Fibroblast of skin of right quadriceps (primary cell): Measurements from ENCODE around the gene HID1.
"Not testable (repeated sequence)": the region's sequence is repeated elsewhere in the genome, so short reads cannot be mapped to it uniquely, and the experiment has no call there.

Source experiments
- DNase-seq: peaks from one replicate; pipeline ENCODE4 v3.0.0-alpha.2; 2013

HID1 gene

DNA sequence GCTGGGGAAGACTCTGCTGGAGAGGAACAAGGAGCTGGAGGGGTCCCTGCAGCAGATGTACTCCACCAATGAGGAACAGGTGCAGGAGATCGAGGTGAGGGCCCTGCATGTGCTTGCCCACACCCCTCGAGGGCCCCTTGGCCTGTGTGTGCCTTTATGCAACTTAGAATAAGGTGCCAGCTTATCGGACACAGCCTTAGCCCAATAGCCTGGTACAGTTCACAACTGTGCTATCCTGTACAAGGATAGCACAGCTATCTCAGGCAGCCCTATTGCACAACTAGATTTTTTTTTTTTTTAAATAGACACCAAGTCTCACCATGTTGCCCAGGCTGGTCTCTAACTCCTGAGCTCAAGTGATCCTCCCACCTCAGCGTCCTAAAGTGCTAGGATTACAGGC is 27.0 kb upstream of the HID1 start:
- DNase-seq, result no peak

DNA sequence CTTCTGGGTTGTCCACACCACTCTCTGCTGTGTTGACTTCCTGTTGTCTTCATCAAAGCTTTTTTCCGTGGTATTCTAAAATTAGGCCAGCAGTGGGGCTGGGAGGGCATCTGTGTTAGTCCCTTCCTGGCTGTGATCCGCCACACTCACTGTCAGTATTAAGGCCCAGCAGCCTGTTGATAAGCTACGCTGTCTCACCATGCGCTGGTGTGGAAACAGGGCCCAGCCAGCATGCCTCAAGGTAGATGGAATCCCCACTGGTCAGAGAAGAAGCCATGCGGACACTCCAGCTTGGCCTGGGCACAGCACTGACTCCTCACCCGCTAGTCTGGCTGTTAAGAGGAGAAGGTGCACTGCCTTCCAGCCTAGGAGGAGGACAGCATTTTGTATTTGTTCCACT is 26.2 kb upstream of the HID1 start:
- DNase-seq, result no peak

DNA sequence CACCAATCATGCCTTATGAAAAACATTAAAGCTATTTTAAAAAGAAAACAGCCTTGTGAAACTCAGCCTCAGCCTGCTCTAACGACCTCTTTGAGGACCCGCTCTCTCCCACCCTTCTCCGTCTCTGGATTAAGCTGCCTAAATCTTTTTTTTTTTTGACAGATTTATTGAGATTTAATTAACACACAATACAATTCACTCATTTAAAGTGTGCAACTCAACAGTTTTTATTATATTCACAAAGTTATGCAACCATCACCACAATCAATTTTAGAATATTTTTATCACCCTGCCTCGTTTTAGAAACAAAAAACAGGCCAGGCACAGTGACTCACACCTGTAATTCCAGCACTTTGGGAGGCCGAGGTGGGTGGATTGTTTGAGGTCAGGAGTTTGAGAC is 23.3 kb upstream of the HID1 start:
- no peak for DNase-seq

DNA sequence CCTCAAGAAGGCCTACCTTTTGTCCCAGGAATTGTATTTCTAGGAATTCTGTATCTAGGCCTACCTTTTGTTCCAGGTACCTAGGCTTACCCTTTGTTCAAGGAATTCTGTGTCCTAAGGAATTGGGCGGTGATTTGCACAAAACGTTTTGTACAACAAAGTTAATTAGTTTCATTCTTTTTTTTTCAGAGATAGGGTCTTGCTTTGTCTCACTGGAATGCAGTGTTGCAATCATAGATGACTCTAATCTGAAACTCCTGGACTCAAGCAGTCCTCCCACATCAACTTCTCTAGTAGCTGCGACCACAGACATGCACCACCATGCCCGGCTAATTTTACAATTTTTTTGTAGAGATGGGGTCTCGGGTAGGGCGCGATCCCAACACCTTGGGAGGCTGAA is 21.9 kb upstream of the HID1 start:
- DNase-seq, result peak; percentile 75

DNA sequence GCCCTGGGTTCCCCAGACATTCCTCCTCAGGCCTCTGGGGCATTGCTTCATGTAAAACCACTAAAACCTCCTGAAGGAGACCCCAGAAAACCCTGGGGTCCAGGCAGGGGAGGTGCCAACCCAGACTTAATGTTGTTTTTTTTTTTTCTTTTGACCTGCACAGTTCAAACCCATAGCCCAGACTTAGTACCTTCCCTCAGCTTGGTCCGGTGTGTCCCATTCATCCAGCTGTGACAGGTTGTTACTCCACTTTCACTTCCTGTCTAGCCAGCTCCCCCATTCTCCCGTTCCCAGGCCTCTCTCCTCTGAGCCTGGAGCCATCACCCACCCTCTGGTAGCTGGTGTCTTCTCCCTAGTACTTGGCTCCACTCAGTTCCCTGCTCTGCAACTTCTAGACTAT is 19.7 kb upstream of the HID1 start:
- no peak for DNase-seq

DNA sequence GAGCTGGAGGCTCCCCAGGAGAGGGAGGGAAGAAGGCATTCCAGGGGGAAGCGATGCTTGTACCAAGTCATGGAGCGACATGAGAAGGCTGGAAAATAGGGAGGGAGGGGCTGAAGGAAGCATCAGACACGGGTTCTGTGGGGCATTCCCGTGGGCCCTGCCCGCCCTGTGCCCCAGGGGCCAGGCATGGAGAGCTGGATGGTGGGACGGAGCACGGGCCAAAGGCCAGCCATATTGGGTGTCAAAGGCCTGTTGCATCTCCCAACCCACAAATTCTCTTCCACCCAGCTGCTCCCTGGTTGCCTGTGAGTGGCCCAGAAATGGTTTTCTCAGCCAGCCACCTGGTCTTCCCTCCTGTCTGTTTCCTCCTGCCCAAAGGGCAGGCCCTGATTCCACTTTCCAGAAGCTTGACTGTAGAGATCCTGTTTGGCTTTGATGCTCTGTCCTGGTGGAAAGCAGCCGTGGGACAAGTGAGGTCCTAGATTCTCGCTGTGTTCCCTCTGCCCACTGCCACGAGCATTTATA is 18.1 kb upstream of the HID1 start:
- DNase-seq, result no peak

DNA sequence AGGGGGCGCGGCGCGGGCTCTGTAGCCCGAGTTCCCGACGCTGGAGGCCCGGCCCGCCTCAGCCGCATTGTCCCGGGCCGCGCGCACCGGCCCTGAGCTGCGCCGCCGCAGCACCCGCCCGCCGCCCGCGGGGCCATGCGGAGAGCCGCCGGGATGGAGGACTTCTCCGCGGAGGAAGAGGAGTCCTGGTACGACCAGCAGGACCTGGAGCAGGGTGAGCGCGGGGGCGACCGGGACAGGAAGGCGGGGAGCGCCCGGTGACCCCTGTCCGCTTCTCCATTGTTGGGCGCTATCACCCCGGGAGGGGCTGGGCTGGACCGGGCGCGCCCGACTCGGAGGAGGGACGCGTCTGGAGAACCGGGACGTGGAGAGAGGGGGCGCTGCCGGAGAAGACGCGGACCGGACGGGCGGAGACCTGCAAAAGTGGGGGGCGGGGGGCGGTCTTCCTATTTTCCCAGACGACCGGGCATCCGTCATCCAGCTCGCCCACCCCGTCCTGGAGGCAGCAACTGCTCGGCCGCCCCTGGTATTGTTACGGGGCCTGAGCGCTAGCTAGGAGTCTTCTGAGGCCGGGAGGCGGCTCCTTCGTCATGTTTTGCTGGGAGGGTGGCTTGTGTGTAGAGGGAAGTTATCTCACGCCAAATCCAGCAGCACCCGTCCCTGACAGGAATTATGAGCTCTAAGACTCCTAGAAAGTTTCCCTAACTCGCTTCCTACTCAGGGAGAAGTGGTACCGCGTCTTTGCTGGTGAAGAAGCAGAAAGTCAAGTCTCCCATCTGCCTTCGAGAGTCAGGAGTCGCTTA is 15.6 kb upstream of the HID1 start:
- DNase-seq, result peak; percentile 86

DNA sequence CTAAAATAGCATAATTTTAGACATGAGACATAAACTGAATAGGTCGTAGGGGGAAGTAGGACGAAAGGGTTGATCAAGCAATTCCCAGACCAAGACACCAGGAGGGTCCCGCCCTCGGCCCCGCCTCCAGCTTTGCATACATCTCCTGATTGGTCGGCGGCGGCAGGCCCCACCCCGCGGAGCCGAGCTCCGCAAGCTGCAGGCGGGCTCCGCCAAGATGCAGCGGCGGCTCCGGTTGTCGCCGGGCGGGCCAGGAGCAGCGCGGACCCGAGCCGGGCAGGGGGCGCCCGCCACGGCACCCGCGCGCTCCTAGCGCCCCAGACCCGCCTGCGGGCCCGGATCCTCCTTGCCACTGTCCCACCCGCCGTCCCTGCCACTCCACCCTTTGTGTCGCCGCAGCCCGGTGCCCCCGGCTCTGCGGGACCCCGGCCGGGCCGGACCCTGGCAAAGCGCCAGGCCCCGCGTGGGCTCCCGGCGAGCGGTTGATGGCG is 14.9 kb upstream of the HID1 start, which contains the start of gene CDR2L:
Gene CDR2L (plus strand): TSS at position 215 of the 491 bp plus-strand sequence. CDS start 412 bp downstream, outside the sequence.
- DNase-seq, result peak; percentile 91

DNA sequence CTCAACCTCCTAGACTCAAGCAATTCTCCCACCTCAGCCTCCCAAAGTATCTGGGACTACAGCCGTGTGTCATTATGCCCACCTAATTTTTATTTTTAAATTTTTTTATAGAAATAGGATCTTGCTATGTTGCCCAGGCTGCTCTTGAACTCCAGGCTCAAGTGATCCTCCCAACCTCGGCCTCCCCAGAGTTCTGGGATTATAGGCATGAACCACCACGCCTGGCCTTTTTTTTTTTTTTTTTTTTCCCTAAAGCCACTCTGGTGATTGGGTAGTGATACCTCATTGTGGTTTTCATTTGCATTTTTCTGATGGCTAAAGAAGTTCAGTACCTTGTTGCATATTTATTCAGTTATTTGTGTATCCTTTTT is 13.6 kb upstream of the HID1 start:
- no peak for DNase-seq

DNA sequence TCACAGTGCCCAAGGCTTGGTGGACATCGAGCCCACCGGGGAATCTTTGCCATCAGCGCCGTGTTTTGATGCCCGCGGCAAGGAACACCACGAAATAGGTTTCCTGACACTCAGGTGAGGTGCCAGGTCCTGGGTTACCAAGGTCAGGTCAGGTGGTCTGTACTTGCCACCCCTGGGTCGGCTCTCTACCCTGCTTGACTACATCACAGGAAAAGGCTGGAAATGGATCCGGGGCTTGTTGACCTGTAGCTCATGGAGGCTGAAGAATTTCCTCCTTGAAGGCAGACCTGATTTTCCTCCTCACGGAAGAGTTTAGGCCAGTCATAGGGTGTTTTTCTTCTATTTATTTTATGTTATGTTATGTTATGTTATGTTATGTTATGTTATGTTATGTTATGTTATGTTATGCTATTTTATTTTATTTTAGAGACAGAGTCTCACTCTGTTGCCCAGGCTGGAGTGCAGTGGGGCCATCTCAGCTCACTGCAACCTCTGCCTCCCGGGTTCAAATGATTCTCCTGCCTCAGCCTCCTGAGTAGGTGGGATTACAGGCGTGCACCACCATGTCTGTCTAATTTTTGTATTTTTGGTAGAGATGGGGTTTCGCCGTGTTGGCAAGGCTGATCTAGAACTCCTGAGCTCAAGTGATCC is 10.2 kb upstream of the HID1 start:
- not testable (repeated sequence) for DNase-seq

DNA sequence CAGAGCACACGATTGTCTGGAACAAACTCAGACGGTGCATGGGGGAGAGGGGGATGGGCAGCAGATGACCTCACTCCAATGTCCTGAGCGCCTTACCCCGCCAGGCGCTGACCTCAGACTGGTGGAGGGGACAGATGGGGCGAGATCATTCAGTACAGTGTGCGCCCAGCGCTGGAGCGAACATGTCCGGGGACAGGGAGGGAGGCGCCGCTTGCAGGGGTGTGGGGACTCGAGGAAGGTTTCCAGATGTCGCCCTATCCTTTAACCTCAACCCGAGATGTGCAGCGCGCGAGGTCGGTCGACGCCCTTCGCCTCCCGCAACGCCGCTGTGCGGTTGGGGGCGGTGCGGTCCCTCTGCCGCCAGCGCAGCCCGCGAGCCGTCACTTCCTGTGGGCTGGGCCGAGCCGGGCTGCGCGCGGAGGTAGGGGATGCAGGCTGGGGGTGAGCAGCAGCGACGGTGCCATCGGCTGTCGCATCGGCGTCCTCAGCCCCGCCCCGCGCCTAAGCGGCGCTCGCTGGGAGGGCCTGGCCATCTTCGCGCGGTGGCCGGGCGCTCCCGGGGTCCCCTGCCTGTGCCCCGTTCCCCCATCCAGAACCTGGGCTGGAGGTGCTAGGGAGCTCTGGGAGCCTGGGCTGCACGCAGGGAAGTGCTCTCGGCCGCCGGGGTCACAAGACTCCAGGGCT is 9.6 kb upstream of the HID1 start:
- DNase-seq, result peak; percentile 49

DNA sequence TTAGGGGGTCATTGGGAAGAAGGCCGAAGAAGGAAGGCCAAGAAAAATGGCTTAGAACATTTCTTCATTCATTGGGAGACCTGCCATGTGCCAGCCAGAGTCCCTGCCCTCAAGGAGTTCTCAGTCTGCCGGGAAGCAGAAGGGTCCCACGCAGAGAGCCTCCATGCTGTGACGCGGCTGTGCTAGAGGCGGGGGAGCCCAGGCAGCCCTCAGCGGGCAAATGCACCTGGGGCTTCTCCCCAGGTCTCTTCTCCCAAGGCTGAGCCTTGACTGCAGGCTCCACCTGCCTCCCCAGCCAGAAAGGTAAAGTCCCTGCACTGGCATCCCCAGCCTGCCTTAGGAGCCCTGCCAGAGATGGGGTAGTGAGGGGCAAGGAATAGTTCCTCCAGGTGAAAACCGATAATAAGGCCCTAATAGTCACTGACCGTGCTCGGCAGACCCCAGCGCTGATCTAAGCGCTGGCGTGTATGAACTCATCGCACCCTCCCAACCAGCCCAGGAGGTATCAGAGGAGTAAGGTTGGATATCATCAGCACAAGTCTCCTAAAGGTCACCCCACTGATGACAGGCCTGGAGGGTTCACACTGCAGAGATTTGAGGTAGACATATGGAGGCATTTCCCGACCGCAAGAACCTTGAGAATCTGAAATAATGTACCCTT is 8.9 kb upstream of the HID1 start:
- no peak for DNase-seq

DNA sequence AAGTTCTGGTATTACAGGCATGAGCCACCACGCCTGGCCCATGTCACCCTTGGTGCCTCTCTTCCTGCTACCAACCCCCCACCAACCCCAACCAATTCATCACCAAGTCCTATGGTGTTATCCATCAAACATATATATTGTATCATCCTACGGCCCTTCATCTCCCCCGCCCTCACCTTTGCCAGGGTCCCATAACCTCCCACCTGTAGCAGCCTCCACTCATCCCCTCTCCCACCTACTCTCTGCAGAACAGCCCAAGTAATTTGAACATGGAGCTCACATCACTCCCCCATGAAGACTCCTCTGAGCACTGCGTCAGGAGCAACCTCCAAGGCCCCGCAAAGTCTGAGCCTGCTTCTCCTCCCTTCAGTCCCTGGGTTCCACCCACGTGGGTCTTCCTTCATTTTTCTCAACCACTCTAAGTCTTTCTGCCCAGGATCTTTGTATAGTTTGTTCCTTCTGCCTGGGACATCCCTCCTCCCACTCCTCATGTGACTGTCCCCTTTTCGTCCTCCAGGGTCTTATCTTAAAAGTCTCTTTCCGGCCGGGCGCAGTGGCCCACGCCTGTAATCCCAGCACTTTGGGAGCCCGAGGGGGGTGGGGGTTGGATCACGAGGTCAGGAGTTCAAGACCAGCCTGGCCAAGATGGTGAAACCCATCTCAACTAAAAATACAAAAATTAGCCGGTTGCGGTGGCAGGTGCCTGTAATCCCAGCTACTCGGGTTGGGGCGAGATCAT is 7.0 kb upstream of the HID1 start:
- DNase-seq, result no peak

DNA sequence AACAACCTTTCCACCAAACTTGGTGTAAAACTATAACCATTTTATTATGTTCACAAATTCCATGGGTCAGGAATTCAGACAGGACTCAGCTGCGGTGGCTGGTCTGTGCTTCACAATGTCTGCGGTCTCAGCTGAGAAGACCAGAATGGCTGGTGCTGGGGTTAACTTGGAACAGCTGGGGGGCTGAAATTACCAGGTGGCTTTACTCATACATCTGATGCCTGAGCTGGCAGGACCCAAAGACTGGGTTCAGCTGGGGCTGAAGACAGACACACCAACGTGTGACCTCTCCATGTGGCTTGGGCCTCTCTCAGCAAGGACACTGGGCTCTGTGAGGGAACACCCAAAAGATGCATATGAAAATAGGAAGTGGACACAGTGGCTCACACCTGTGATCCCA is 5.7 kb upstream of the HID1 start:
- DNase-seq, result no peak

DNA sequence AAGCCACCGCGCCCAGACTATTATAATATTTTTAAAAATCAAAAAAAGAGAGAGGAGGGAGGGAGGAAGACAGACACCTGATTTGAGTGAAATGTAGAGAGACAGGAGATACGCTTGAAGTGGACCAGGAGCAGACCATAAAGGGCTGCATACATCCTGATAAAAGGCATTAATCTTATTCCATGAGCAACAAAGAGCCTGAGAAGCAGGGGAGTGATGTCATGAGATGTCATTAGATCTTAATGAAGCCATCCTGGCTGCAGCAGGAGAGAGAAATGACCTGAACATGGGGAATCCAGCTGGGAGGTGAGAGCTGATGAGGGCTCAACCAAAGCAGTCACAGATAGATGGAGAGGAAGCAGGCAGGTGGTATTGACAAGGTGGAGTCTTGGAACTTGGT is 5.2 kb upstream of the HID1 start:
- no peak for DNase-seq

DNA sequence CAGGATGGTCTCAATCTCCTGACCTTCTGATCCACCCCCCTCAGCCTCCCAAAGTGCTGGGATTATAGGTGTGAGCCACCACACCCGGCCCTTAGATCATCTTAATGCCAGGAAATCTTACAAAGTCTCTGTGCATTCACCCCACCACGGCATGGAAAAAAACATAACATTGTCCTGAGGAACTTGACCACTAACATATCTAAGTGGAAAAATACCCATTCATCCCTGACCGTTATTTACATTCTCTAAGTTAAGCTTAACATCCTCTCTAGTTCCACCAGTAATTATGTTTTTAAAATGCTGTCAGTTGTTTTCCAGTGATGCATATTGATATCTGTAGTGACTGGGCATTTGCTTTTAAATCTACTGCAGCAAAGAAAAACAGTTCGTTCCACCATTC is 3.4 kb upstream of the HID1 start:
- DNase-seq, result no peak

DNA sequence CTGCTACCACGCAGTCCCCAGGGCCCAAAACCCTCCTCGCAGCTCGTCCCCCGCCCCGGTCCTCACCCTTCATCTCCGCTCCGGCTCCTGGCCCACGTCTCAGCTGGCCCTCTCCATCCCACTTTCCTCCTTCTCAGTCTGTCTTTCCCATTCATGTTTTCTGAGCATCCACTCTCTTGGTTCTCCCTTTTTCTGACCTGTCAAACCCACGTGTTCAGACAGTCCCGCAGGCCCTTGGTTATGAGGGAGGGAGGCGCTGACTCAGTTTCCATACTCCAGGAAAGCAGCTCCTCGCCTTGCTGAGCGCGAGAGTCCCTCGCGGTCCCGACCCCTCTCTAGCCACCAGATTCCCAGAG is 392 bp upstream of the HID1 start:
- DNase-seq, result no peak

DNA sequence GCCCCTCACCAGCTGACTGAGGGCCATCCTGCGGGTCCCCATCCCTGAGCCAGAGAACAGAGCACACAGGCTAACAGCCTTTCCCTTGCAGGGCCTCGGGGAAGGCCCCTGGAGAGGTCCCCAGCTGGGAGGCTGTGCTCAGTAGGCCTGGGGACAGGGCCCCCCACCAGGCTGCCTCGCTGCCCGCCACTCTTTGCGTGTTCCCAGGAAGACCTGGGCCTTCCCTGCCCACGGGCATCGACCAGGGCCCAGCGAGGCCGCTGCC is 785 bp downstream of the HID1 start:
- no peak for DNase-seq

DNA sequence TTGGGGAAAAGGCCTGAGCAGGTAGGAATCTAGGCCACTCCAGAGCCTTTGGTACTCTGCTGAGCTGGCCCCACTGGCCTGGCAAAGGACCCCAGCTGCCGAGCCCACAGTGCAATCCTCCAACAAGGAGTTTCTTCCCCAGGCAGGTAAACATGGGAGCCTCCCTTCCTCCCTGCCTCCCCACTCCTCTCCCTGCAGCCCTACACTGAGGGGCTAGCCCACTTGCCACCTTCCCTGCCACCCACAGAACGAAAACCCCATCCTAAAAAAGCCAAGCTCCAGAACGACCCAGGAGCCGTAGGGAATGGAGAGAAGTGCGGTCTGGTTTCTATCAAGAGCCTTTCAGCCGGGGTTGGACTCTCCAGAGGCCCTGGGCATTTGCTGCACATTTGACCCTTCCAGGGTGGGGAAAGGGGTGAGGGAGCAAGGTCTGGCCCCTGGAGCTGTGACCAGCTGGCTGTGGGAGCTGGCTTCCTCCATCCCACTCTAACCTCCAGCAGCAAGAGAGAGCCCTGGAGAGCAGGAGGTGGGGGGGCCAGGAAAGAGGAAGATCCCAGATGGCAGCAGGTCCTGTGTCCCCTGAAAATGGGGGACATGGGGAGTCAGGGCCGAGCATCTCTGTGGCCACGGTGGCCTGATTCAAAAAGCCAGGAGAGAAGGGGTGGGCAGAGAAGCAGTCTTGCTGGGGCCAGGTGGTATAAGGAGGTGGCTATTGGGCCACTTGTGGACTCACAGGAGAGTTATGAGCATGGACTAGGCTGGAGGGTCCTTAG is 1.3 kb downstream of the HID1 start:
- DNase-seq, result no peak

DNA sequence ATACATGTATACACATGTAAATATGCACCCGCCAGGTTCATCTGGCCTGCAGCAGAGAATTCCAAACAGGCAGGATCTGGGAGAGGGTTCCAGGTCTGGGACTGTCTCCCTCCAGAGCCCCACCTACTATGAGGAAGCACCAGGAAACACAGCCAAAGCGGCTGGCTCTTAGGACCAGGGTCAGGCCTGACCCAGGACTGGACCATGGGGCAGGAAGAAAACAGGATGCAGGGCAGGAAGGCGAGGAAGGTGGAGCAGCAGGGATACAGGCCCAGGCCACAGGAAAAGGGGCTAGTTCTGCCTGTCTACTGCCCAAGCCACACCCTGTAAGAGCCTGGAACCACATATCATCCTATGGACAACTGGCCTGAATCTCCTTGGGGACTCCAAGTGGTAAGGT is 2.2 kb downstream of the HID1 start:
- no peak for DNase-seq

DNA sequence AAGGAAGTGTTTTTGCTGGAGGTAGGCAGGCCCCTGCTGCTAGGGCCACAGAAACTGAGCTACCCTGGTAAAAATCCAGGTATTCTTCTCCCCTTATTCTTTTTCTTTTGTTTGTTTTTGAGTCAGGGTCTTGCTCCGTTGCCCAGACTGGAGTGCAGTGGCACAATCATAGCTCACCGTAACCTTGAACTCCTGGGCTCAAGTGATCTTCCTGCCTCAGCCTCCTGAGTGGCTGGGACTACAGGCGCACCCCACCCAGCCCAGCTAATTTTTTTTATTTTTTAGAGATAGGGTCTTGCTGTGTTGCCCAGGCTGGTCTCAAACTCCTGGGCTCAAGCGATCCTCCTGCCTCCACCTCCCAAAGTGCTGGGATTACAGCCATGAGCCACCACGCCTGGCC is 3.1 kb downstream of the HID1 start:
- not testable (repeated sequence) for DNase-seq

DNA sequence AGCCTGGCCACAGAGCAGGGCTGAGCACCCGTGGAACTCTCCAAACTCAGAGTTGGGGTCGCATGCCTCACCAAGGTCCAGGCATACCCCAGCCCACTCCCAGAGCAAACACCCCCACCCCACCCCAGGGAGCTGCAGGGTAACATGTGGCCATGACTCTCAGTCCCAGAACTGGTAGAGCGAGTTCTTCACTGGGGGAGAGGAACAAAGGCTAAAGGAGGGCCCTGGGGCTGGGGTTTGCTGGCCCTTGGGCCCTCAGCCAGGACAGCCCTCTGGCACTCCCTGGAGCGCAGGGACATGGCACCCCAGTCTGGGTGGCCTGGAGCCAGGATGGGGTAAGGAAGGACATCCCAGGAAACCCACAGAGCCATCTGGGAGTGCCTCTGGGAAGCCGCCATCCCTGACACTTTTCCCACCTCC is 4.2 kb downstream of the HID1 start:
- no peak for DNase-seq
